Anterior cingulate cortex (tissue), 58 donors: ENCODE results near the gene VWA1.
"Not testable (repeated sequence)": the region's sequence is repeated elsewhere in the genome, so short reads cannot be mapped to it uniquely, and the experiment has no call there.

Experiments
- DNase-seq, 58 donors: peaks; one replicate each; lab custom pipeline; 2025; lab: John Stamatoyannopoulos, UW

The VWA1 gene

GRCh38 chr1:1402901-1403392 is 32.5 kb upstream of the VWA1 start:
- not testable (repeated sequence) for DNase-seq

GRCh38 chr1:1403653-1404052 is 31.8 kb upstream of the VWA1 start:
- no peak for DNase-seq

- no peak for DNase-seq
Measured at GRCh38 chr1:1406101-1406820, 29.2 kb upstream of the VWA1 start.

- peak; percentile 46 to 96 (median 90) for DNase-seq
Measured at GRCh38 chr1:1406821-1407635, 28.5 kb upstream of the VWA1 start, which contains the start of gene MRPL20. Gene MRPL20 (minus strand): TSS chr1:1407293. CDS start chr1:1407217, 76 bp downstream.

- no peak for DNase-seq
Measured at GRCh38 chr1:1407636-1408318, 27.7 kb upstream of the VWA1 start.

GRCh38 chr1:1410238-1410637 is 25.3 kb upstream of the VWA1 start:
- DNase-seq: not testable (repeated sequence)

- no peak for DNase-seq
Measured at GRCh38 chr1:1411626-1412025, 23.9 kb upstream of the VWA1 start.

GRCh38 chr1:1412311-1412902 is 23.1 kb upstream of the VWA1 start:
- DNase-seq: not testable (repeated sequence)

GRCh38 chr1:1415751-1416150 is 19.7 kb upstream of the VWA1 start:
- no peak for DNase-seq

GRCh38 chr1:1417396-1417795 is 18.1 kb upstream of the VWA1 start:
- not testable (repeated sequence) for DNase-seq

- DNase-seq: not testable (repeated sequence)
Measured at GRCh38 chr1:1417825-1418463, 17.5 kb upstream of the VWA1 start.

GRCh38 chr1:1418464-1419362 is 16.8 kb upstream of the VWA1 start:
- no peak for DNase-seq

GRCh38 chr1:1419363-1419812 is 16.1 kb upstream of the VWA1 start:
- no peak for DNase-seq

GRCh38 chr1:1419813-1420653 is 15.5 kb upstream of the VWA1 start:
- peak in 5 of 58 donors; percentile 29 to 48 (median 32) for DNase-seq

- no peak for DNase-seq
Measured at GRCh38 chr1:1420654-1421141, 14.8 kb upstream of the VWA1 start.

GRCh38 chr1:1421147-1421906 is 14.2 kb upstream of the VWA1 start, which contains the start of gene ANKRD65:
Gene ANKRD65 (minus strand): TSS chr1:1421276. CDS start chr1:1421005, 271 bp downstream.
- peak in 27 of 58 donors; percentile 21 to 72 (median 43) for DNase-seq
